Activated T-helper 17 cell treated with anti-CD3 and anti-CD28 coated beads, Interleukin-2, amount 50 U/mL, for 72 hours (primary cell): Measurements from ENCODE around the gene MASP1. TPM values are rescaled to one million over a fixed set of nuclear protein-coding genes. Genes with fewer than 3 reads are reported as not detected.

Experiments used
- ATAC-seq: fragments of 150-1000 bp; cut with Tn5 transposase; replicated peaks from 2 replicates; pipeline ENCODE4 v1.10.0; 2021; ENCODE audit warnings: mild to moderate bottlenecking, moderate library complexity
- H3K27ac Mint-ChIP-seq: one replicate; pipeline ENCODE4 v1.8.0; 2022; ENCODE audit warnings: mixed read lengths
- H3K27me3 Mint-ChIP-seq: one replicate; pipeline ENCODE4 v1.8.0; 2022; ENCODE audit warnings: mixed read lengths
- H3K36me3 Mint-ChIP-seq: one replicate; pipeline ENCODE4 v1.8.0; 2022; ENCODE audit warnings: low read depth, mild to moderate bottlenecking, mixed read lengths
- H3K4me1 Mint-ChIP-seq: one replicate; pipeline ENCODE4 v1.8.0; 2022; ENCODE audit warnings: mixed read lengths
- H3K4me3 Mint-ChIP-seq: one replicate; pipeline ENCODE4 v1.8.0; 2022; ENCODE audit warnings: mild to moderate bottlenecking, mixed read lengths
- H3K9me3 Mint-ChIP-seq: one replicate; pipeline ENCODE4 v1.8.0; 2022; ENCODE audit warnings: mixed read lengths
- total RNA-seq, 2 donors: library from RNA; stranded (reverse); gene quantifications; one replicate each; pipeline ENCODE4 v1.2.3, GENCODE V29; 2022

The MASP1 gene
- total RNA-seq, 2 donors from 2014 or later: not detected

GRCh38 chr3:187287256-187287655 is 4.3 kb downstream of the MASP1 start:
- H3K9me3 Mint-ChIP-seq: no peaks in the 10 kb centered on the region
- peaks cover 47% of the 10 kb centered on the region for H3K27me3 Mint-ChIP-seq
- ATAC-seq: no peak

GRCh38 chr3:187286467-187287059 is 5.0 kb downstream of the MASP1 start:
- Mint-ChIP-seq H3K27ac (no peak overlapping the region), H3K27me3 (peaks cover 42% of the 10 kb centered on the region), H3K9me3 (no peaks in the 10 kb centered on the region), H3K36me3 (no peaks in the 10 kb centered on the region), H3K4me3 (no peak overlapping the region), H3K4me1 (no peaks in the 10 kb centered on the region)
- no peak for ATAC-seq

More at GRCh38 chr3:187287256-187287655, 4.3 kb downstream of the MASP1 start:
- Mint-ChIP-seq H3K4me3 (no peak overlapping the region), H3K36me3 (no peaks in the 10 kb centered on the region), H3K27ac (no peak overlapping the region), H3K4me1 (no peaks in the 10 kb centered on the region)

GRCh38 chr3:187281191-187281714 is 10.3 kb downstream of the MASP1 start:
- ATAC-seq: no peak
- H3K36me3 Mint-ChIP-seq: no peaks in the 10 kb centered on the region
- H3K27ac Mint-ChIP-seq: no peak overlapping the region
- no peaks in the 10 kb centered on the region for H3K9me3 Mint-ChIP-seq
- no peaks in the 10 kb centered on the region for H3K4me1 Mint-ChIP-seq
- peaks cover 26% of the 10 kb centered on the region for H3K27me3 Mint-ChIP-seq
- no peak overlapping the region for H3K4me3 Mint-ChIP-seq

GRCh38 chr3:187280644-187281043 is 10.9 kb downstream of the MASP1 start:
- no peak overlapping the region for H3K27ac Mint-ChIP-seq
- H3K4me3 Mint-ChIP-seq: no peak overlapping the region
- H3K27me3 Mint-ChIP-seq: peaks cover 26% of the 10 kb centered on the region
- H3K4me1 Mint-ChIP-seq: no peaks in the 10 kb centered on the region
- no peaks in the 10 kb centered on the region for H3K9me3 Mint-ChIP-seq
- no peak for ATAC-seq
- H3K36me3 Mint-ChIP-seq: no peaks in the 10 kb centered on the region

GRCh38 chr3:187277129-187277462 is 14.4 kb downstream of the MASP1 start:
- no peak for ATAC-seq
- Mint-ChIP-seq H3K4me1 (no peaks in the 10 kb centered on the region), H3K27ac (no peak overlapping the region), H3K36me3 (no peaks in the 10 kb centered on the region), H3K27me3 (peaks cover 20% of the 10 kb centered on the region), H3K9me3 (no peaks in the 10 kb centered on the region), H3K4me3 (no peak overlapping the region)

- Mint-ChIP-seq H3K4me3 (no peak overlapping the region), H3K4me1 (no peaks in the 10 kb centered on the region), H3K9me3 (no peaks in the 10 kb centered on the region), H3K27me3 (peaks cover 25% of the 10 kb centered on the region), H3K27ac (no peak overlapping the region), H3K36me3 (no peaks in the 10 kb centered on the region)
- no peak for ATAC-seq
Observed at GRCh38 chr3:187276397-187277128, 15.0 kb downstream of the MASP1 start.

GRCh38 chr3:187274977-187275338 is 16.6 kb downstream of the MASP1 start:
- Mint-ChIP-seq H3K36me3 (no peaks in the 10 kb centered on the region), H3K9me3 (peaks cover 7% of the 10 kb centered on the region), H3K27ac (no peak overlapping the region), H3K4me1 (no peaks in the 10 kb centered on the region), H3K4me3 (no peak overlapping the region), H3K27me3 (peaks cover 24% of the 10 kb centered on the region)
- no peak for ATAC-seq

- Mint-ChIP-seq H3K9me3 (peaks cover 7% of the 10 kb centered on the region), H3K27me3 (peaks cover 20% of the 10 kb centered on the region), H3K4me3 (no peak overlapping the region), H3K4me1 (no peaks in the 10 kb centered on the region), H3K36me3 (no peaks in the 10 kb centered on the region), H3K27ac (no peak overlapping the region)
- ATAC-seq: no peak
Observed at GRCh38 chr3:187274315-187274976, 17.1 kb downstream of the MASP1 start.

- Mint-ChIP-seq H3K4me1 (no peaks in the 10 kb centered on the region), H3K9me3 (peaks cover 7% of the 10 kb centered on the region), H3K36me3 (no peaks in the 10 kb centered on the region), H3K27ac (no peak overlapping the region), H3K4me3 (no peak overlapping the region), H3K27me3 (peaks cover 27% of the 10 kb centered on the region)
- no peak for ATAC-seq
Observed at GRCh38 chr3:187271582-187271981, 20.0 kb downstream of the MASP1 start.

- Mint-ChIP-seq H3K9me3 (peaks cover 7% of the 10 kb centered on the region), H3K4me1 (no peaks in the 10 kb centered on the region), H3K27me3 (peaks cover 36% of the 10 kb centered on the region), H3K4me3 (no peak overlapping the region), H3K27ac (no peak overlapping the region), H3K36me3 (no peaks in the 10 kb centered on the region)
- ATAC-seq: no peak
Observed at GRCh38 chr3:187269486-187269885, 22.1 kb downstream of the MASP1 start.

GRCh38 chr3:187267306-187267705 is 24.2 kb downstream of the MASP1 start:
- ATAC-seq: no peak
- Mint-ChIP-seq H3K4me3 (no peak overlapping the region), H3K4me1 (no peaks in the 10 kb centered on the region), H3K27me3 (peaks cover 44% of the 10 kb centered on the region), H3K27ac (no peak overlapping the region), H3K9me3 (peaks cover 7% of the 10 kb centered on the region), H3K36me3 (no peaks in the 10 kb centered on the region)

- ATAC-seq: no peak
- Mint-ChIP-seq H3K36me3 (no peaks in the 10 kb centered on the region), H3K4me3 (no peak overlapping the region), H3K27ac (no peak overlapping the region), H3K27me3 (peaks cover 45% of the 10 kb centered on the region), H3K4me1 (no peaks in the 10 kb centered on the region), H3K9me3 (peaks cover 7% of the 10 kb centered on the region)
Observed at GRCh38 chr3:187266691-187267090, 24.8 kb downstream of the MASP1 start.

GRCh38 chr3:187265461-187265955 is 26.0 kb downstream of the MASP1 start:
- Mint-ChIP-seq H3K4me1 (no peaks in the 10 kb centered on the region), H3K27me3 (peaks cover 49% of the 10 kb centered on the region), H3K9me3 (peaks cover 5% of the 10 kb centered on the region), H3K27ac (no peak overlapping the region), H3K4me3 (no peak overlapping the region), H3K36me3 (no peaks in the 10 kb centered on the region)
- ATAC-seq: no peak

GRCh38 chr3:187264911-187265310 is 26.6 kb downstream of the MASP1 start:
- Mint-ChIP-seq H3K4me3 (no peak overlapping the region), H3K9me3 (no peaks in the 10 kb centered on the region), H3K27ac (no peak overlapping the region), H3K4me1 (no peaks in the 10 kb centered on the region), H3K27me3 (peaks cover 46% of the 10 kb centered on the region), H3K36me3 (no peaks in the 10 kb centered on the region)
- ATAC-seq: no peak

- Mint-ChIP-seq H3K4me3 (no peak overlapping the region), H3K9me3 (no peaks in the 10 kb centered on the region), H3K27me3 (peaks cover 49% of the 10 kb centered on the region), H3K27ac (no peak overlapping the region), H3K36me3 (no peaks in the 10 kb centered on the region), H3K4me1 (no peaks in the 10 kb centered on the region)
- ATAC-seq: no peak
Observed at GRCh38 chr3:187264021-187264420, 27.5 kb downstream of the MASP1 start.
